Stomach smooth muscle (tissue), 2 donors: ENCODE measurements around the gene EMC9.
A peak's percentile ranks its signal among the peaks of the same experiment; 100 is the strongest.
"Not testable (repeated sequence)": the region's sequence is repeated elsewhere in the genome, so short reads cannot be mapped to it uniquely, and the experiment has no call there.

ENCODE experiments used
- H3K27ac ChIP-seq: one replicate; pipeline ENCODE4 v1.7.0; 2013; ENCODE audit warnings: mild to moderate bottlenecking, low read length, inconsistent platforms
- H3K27me3 ChIP-seq, 2 donors: one replicate each; pipeline ENCODE4 v1.7.0; 2013; ENCODE audit warnings: low read length in 2 of 2; ENCODE audit not compliant: insufficient read depth in 2 of 2, control insufficient read depth in 1 of 2
- H3K36me3 ChIP-seq, 2 donors: one replicate each; pipeline ENCODE4 v1.7.0; 2013; ENCODE audit warnings: low read length in 2 of 2; ENCODE audit not compliant: control insufficient read depth in 2 of 2, insufficient read depth in 2 of 2
- H3K4me1 ChIP-seq: one replicate; pipeline ENCODE4 v1.7.0; 2013; ENCODE audit warnings: low read length; ENCODE audit not compliant: control insufficient read depth, insufficient read depth
- H3K4me3 ChIP-seq, 2 donors: one replicate each; pipeline ENCODE4 v1.7.0; 2013; ENCODE audit warnings: low read length in 2 of 2
- H3K9ac ChIP-seq, 2 donors: one replicate each; pipeline ENCODE4 v1.7.0; 2013; ENCODE audit warnings: low read length in 2 of 2, mild to moderate bottlenecking in 1 of 2
- H3K9me3 ChIP-seq, 2 donors: one replicate each; pipeline ENCODE4 v1.7.0; 2013; ENCODE audit warnings: low read length in 2 of 2; ENCODE audit not compliant: control insufficient read depth in 2 of 2
- donor health status: healthy.
- donor health status: Pancreatic carcinoma.

EMC9 gene

GRCh38 chr14:24105609-24106239, 35.7 kb downstream of the EMC9 start:
- not testable (repeated sequence) for H3K4me1 ChIP-seq, H3K36me3 ChIP-seq, H3K27me3 ChIP-seq, H3K9ac ChIP-seq, H3K27ac ChIP-seq, H3K4me3 ChIP-seq, H3K9me3 ChIP-seq

- Histone ChIP-seq H3K9ac (no peak overlapping the region), H3K4me3 (no peak overlapping the region), H3K27ac (no peak overlapping the region), H3K36me3 (peaks cover 0 to 2% of the 10 kb centered on the region in 2 donors), H3K27me3 (no peaks in the 10 kb centered on the region), H3K9me3 (no peaks in the 10 kb centered on the region), H3K4me1 (no peaks in the 10 kb centered on the region)
Measured at GRCh38 chr14:24103451-24103850, 37.9 kb downstream of the EMC9 start.

- H3K9me3 ChIP-seq = no peaks in the 10 kb centered on the region
- no peak overlapping the region for H3K9ac ChIP-seq
- no peaks in the 10 kb centered on the region for H3K27me3 ChIP-seq
- no peak overlapping the region for H3K4me3 ChIP-seq
- H3K4me1 ChIP-seq = no peaks in the 10 kb centered on the region
- peaks cover 0 to 2% of the 10 kb centered on the region in 2 donors for H3K36me3 ChIP-seq
- no peak overlapping the region for H3K27ac ChIP-seq
Measured at GRCh38 chr14:24102357-24103048, 38.9 kb downstream of the EMC9 start.

- Histone ChIP-seq H3K4me3 (no peak overlapping the region), H3K27me3 (no peaks in the 10 kb centered on the region), H3K9me3 (no peaks in the 10 kb centered on the region), H3K9ac (no peak overlapping the region), H3K4me1 (no peaks in the 10 kb centered on the region), H3K36me3 (peaks cover 0 to 2% of the 10 kb centered on the region in 2 donors), H3K27ac (no peak overlapping the region)
Measured at GRCh38 chr14:24100982-24101494, 40.4 kb downstream of the EMC9 start.

- peaks cover 1% of the 10 kb centered on the region for H3K4me1 ChIP-seq
- peaks cover 0 to 2% of the 10 kb centered on the region in 2 donors for H3K36me3 ChIP-seq
- H3K4me3 ChIP-seq = no peak overlapping the region
- H3K9ac ChIP-seq = no peak overlapping the region
- H3K27ac ChIP-seq = no peak overlapping the region
- H3K27me3 ChIP-seq = no peaks in the 10 kb centered on the region
- H3K9me3 ChIP-seq = no peaks in the 10 kb centered on the region
Measured at GRCh38 chr14:24100197-24100981, 41.0 kb downstream of the EMC9 start.

- H3K4me3 ChIP-seq = no peak overlapping the region
- H3K36me3 ChIP-seq = peaks cover 0 to 2% of the 10 kb centered on the region in 2 donors
- no peaks in the 10 kb centered on the region for H3K9me3 ChIP-seq
- H3K4me1 ChIP-seq = peaks cover 10% of the 10 kb centered on the region
- no peak overlapping the region for H3K9ac ChIP-seq
- no peak overlapping the region for H3K27ac ChIP-seq
- H3K27me3 ChIP-seq = no peaks in the 10 kb centered on the region
Measured at GRCh38 chr14:24098927-24099813, 42.2 kb downstream of the EMC9 start.

- H3K9me3 ChIP-seq = no peaks in the 10 kb centered on the region
- H3K4me3 ChIP-seq = no peak overlapping the region
- H3K27ac ChIP-seq = no peak overlapping the region
- H3K4me1 ChIP-seq = peaks cover 16% of the 10 kb centered on the region
- H3K27me3 ChIP-seq = no peaks in the 10 kb centered on the region
- no peak overlapping the region for H3K9ac ChIP-seq
- H3K36me3 ChIP-seq = peaks cover 0 to 2% of the 10 kb centered on the region in 2 donors
Measured at GRCh38 chr14:24098229-24098926, 43.0 kb downstream of the EMC9 start.

- Histone ChIP-seq H3K9me3 (no peaks in the 10 kb centered on the region), H3K27me3 (no peaks in the 10 kb centered on the region), H3K27ac (no peak overlapping the region), H3K9ac (no peak overlapping the region), H3K4me1 (peaks cover 19% of the 10 kb centered on the region), H3K4me3 (no peak overlapping the region), H3K36me3 (peaks cover 0 to 2% of the 10 kb centered on the region in 2 donors)
Measured at GRCh38 chr14:24096545-24097181, 44.7 kb downstream of the EMC9 start.

- Histone ChIP-seq H3K9ac (peak overlapping the region; percentile 68 to 80), H3K27me3 (no peaks in the 10 kb centered on the region), H3K27ac (peak overlapping the region; percentile 58), H3K4me1 (peaks cover 19% of the 10 kb centered on the region), H3K4me3 (peak overlapping the region; percentile 82 to 84), H3K9me3 (no peaks in the 10 kb centered on the region), H3K36me3 (peaks cover 0 to 2% of the 10 kb centered on the region in 2 donors)
Measured at GRCh38 chr14:24095271-24096068, 45.9 kb downstream of the EMC9 start.
